Activated T-cell treated with anti-CD3 and anti-CD28 coated beads for 4 hours (primary cell): ENCODE data around the gene LYPD8.

Experiments
- DNase-seq: peaks from one replicate; pipeline ENCODE4 v3.0.0-alpha.2; 2020

LYPD8 gene

DNA sequence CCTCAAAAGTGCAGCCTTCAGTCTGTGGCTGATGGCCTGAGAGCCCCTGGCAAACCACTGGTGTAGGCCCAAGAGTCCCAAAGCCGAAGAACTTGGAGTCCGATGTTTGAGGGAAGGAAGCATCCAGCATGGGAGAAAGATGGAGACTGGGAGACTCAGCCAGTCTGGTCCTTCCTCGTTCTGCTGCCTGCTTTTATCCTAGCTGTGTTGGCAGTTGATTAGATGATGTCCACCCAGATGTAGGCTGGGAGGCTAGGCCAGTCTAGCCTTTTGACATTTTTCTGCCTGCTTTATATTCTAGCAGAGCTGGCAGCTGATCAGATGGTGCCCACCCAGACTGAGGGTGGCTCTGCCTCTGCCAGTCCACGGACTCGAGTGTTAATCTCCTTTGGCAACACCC lies 1.1 kb upstream of the LYPD8 start:
- no peak for DNase-seq

GRCh38 chr1:248756151-248756550 lies 592 bp upstream of the LYPD8 start:
- no peak for DNase-seq

GRCh38 chr1:248753708-248754280 lies 1.8 kb downstream of the LYPD8 start:
- DNase-seq = no peak

DNA sequence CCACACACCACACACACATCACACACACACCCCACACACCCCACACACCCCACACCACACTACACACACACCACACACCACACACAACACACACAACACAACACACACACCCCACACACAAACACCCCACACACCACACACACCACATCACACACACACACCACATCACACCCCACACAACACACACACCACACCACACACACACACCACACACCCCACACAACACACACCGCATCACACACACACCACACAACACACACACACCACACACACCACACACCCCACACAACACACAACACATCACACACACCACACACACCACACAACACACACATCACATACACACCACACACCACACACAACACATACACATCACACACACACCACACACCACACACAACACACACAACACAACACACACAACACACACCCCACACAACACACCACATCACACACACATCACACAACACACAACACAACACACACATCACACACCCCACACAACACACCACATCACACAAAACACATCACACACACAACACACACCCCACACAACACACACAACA lies 2.4 kb downstream of the LYPD8 start:
- no peak for DNase-seq

DNA sequence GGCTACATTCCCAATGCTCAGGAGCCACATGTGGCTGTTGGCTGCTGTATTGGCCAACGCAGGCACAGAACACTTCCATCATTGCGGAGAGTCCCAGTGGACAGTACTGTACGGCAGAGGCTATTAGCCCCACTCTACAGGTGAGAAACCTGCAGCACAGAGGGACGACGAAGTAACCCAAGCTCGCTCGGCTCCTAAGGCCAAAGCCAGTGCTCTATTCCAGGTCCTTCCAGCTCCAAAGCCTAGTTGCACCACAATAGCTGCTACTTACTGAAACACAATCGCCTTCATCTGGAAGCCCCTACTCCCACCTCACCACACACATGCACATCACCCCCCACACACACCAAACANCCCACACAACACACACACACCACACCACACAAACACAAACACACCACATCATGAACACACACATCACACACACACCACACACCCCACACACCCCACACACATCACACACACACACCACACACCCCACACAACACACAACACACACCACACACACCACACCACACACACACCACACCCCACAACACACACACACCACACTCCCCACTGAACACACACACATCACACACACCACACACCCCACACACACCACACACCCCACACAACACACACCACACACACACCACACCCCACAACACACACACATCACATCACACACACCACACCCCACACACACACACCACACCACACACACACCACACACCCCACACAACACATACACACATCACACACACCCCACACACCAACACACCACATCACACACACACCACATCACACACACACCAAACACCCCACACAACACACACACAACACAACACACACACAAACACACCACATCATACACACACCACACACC lies 3.2 kb downstream of the LYPD8 start:
- DNase-seq = no peak

DNA sequence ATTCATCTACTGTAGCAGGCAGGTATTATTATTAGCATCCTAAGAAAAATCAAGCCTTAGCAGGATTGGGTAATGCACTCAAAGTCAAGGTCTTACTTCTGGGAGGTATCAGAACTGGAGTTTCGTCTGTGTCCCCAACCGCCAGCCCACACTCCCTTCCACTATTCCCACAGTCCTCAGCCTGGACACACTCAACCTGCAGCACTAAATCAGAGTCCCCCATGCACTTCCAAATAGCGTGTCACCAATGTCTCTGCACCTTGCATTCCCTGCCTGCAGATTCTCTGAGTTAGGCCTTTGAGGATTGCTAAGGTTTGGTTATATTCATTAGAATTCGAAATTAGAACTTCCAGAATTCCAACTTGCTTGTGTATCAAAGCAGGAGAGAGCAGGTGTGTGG lies 3.9 kb downstream of the LYPD8 start:
- DNase-seq = no peak

DNA sequence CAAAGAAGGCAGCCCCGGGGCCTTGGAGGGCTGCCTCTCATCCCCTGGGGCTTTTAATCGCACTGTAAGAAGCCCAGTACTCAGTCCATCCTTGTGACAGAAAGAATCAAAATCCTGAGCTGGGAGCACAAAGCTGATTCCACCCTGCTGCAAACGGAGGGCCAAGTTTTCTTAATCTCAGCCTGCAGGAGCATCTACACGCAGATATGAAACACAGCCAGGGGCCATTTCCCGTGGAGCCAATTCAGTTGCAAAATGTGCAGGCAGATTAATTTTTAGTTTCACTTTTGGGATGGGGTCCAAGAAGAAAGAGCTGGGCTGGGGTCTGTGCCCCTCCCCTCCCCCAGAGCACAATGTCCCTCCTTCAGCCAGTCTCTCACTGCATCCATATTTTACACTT lies 4.4 kb downstream of the LYPD8 start:
- no peak for DNase-seq

DNA sequence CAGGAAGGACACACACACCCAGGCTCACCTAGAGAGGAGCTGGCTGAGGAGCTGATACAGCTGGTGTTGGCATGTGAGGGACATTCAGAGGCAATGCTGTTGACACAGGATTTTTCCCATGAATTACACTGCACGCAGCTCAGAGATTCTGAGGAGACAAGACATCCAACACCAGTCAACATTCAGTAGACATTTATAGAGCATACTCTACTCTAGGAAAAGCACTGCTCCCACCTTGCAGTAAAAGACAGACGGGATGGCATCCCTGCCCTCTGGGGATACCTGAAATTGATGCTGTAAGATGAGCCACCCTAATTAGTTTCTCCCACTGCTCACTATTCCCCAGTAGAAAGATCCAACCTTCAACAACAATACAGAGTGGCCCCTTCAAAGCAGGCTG lies 5.1 kb downstream of the LYPD8 start:
- no peak for DNase-seq

GRCh38 chr1:248748211-248748610 lies 7.3 kb downstream of the LYPD8 start:
- DNase-seq = no peak

DNA sequence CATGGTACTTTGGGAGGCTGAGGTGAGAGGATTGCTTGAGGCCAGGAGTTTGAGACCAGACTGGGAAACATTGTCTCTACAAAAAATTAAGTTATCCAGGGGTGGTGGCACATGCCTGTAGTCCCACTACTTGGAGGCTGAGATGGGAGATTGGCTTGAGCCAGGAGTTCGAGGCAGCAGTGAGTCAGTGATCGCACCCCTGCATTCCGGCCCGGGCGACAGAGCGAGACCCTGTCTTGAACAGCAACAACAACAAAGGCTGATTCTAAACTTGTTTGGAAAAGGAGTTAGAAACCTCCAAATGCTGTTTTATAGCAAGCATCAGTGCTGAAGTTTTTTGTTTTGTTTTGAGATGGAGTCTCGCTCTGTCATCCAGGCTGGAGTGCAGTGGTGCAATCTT lies 14.7 kb downstream of the LYPD8 start:
- no peak for DNase-seq

DNA sequence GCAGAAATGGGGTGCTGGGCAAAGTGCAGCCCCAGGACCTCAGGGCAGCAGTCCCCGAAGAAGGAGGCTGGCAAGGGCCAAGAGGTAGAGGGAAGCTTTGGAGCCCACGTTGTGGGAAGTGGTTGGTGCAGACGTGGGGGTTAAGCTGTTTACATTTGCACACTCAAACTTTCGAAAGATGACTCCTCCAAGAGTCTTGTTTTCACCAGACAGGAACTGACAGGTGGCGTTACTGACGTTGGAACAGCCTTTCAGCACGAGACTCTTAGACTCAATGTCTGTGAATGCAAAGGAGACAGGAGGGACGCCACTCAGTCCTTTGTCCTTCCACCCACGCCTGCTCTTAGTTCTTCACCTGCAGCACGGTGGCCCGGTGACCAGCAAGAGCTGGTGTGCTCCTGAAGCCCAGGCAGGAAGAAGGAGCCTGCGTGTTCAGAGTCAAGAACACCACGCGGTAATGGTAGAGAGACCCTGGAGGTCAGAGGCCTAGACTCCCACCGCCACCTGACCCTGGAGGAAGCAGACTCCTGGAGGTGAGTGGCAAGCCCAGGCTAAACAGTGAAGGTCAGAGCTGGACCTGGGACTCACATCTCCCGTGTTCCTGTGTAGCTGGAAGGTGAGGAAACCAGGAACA lies 15.9 kb downstream of the LYPD8 start:
- DNase-seq = no peak

GRCh38 chr1:248737457-248737856 lies 18.1 kb downstream of the LYPD8 start:
- DNase-seq = no peak

GRCh38 chr1:248736977-248737376 lies 18.6 kb downstream of the LYPD8 start:
- DNase-seq = no peak

DNA sequence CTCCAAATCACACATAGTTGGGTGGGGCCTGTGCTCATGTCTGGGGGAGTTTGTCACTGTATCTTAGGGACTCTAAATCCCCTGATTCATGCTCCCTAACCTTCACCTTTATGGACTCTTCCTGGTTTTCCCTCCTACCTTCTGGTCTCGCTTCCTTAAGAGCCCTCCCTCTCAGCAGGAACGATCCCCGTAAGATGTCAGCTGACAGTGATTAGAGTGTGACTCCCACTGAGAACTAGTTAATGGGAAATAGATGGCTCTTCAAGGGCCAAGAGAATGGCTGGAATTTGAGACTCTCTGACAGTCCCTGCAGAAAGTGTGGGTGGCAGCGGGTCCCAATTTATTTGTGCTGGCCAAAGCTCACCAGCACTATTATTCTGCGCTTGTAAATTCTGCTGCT lies 22.0 kb downstream of the LYPD8 start:
- no peak for DNase-seq

DNA sequence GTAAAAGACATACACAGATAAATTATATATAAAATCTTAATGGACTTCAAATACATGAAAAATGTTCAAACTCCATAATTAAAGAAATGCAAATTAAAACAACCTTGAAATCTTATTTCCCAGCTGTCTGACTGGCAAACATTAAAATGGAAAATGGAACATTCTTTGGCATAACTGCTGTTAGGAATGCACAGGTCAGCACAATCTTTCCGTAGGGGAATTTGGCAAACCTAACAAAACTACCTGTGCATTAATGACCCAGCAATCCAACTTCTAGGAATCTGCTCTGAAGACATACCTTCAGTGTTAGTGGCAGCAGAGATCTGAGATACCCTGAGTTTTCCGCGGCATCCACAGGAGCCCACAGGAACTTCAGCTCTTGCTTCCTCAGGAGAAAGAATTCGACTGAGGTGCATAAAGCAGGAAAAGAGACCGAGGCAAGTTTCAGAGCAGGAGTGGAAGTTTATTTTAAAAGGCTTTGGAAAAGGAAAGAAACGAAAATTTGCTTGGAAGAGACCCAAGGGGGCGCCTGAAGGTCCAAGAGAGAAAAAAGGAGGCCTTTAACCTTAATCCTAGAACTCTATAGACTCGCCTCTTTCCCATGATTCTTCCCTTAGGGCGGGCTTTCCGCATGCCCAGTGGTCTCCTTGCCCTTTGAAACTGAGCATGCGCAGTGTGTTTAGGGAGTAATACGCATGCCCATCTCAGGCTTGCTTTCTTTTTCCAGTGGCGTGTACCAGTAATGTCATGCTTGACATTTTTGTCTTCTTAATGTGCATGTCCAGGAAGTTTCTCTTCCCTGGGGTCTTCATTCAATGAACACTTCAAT lies 24.8 kb downstream of the LYPD8 start:
- DNase-seq = no peak

GRCh38 chr1:248714248-248714647 lies 41.3 kb downstream of the LYPD8 start:
- DNase-seq = no peak

DNA sequence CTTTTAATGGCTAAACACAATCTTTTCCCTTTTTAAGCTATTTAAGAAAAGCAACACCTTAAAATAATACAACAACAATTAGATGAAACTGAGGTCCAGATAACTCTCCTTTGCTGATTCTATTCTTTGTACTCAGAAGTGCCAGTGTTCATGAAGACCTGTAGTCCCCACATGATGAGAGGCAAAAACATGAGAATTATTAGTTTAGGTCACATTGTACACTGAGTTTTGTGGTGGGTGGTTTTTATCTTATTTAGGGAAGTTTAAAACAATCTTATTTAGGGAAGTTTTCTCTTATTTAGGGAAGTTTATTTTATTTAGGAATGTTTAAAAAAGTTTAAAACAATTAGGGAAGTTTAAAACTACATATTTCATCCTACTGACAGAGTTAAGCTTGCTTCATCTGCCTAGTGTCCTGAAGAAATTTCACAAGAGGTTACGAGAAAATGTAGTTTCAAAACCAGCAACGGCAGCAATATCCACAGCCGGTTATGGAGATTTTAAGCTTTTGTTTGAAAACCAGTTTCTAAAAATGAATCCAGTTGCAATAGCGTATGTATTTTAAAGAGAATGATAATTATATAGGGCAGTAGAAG lies 45.2 kb downstream of the LYPD8 start:
- no peak for DNase-seq

- DNase-seq = no peak
Measured at GRCh38 chr1:248704606-248705005, 51.0 kb downstream of the LYPD8 start.

GRCh38 chr1:248703674-248704073 lies 51.9 kb downstream of the LYPD8 start:
- no peak for DNase-seq

GRCh38 chr1:248702714-248703113 lies 52.8 kb downstream of the LYPD8 start, which contains the start of gene OR14I1:
TSS of gene OR14I1 (minus strand) at chr1:248702766.
- no peak for DNase-seq

DNA sequence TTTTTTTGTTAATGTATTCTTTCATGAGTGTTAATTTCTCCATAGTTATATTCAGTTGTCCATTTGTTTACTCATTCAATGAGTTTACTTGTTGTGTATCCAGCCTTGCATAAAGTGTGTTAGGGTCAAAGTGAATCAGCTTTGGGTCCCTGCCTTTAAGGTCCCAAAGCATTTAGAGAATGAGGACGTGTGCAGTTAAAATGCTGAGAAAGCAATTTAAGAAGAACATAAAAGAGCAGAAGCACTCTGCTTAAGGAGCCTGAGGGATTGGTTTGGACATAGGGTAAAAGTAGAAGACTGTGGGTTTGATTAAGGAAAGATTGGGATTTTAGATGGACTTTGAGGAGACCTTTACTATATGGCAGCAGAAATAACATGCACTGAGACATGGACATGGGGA lies 56.5 kb downstream of the LYPD8 start:
- DNase-seq = no peak

GRCh38 chr1:248697907-248698306 lies 57.7 kb downstream of the LYPD8 start:
- DNase-seq = no peak

DNA sequence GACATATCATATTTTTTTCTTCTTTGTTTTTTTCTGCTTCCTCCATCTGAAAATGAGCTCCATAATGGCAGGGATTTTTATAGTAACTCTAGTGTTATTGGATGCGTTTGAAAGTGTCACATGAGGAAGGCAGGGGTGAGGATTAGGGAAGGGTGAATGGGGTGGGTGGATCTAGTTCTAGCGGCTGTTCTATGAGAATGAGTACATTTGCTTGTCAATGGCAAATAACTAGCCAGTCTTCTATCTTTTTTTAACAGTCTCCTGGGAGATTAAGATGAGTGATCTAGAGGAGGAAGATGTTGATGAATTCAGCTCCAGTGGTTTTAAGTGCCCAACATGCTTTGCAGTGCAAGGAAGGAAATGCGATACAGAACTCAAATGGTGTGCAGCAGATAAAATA lies 58.8 kb downstream of the LYPD8 start:
- no peak for DNase-seq
